Measurements from ENCODE around the gene FRYL.

FRYL gene

GRCh38 chr4:48450740-48451139 lies 329.3 kb downstream of the FRYL start:
- TF ChIP-seq POLR2AphosphoS5 (IDR thresholded peaks at IDR 0.05; ENCODE audit: low read depth), result no peak
- TF ChIP-seq GABPA (IDR thresholded peaks at IDR 0.05; ENCODE audit: low read depth), result no peak
- TF ChIP-seq, protein P1, sequence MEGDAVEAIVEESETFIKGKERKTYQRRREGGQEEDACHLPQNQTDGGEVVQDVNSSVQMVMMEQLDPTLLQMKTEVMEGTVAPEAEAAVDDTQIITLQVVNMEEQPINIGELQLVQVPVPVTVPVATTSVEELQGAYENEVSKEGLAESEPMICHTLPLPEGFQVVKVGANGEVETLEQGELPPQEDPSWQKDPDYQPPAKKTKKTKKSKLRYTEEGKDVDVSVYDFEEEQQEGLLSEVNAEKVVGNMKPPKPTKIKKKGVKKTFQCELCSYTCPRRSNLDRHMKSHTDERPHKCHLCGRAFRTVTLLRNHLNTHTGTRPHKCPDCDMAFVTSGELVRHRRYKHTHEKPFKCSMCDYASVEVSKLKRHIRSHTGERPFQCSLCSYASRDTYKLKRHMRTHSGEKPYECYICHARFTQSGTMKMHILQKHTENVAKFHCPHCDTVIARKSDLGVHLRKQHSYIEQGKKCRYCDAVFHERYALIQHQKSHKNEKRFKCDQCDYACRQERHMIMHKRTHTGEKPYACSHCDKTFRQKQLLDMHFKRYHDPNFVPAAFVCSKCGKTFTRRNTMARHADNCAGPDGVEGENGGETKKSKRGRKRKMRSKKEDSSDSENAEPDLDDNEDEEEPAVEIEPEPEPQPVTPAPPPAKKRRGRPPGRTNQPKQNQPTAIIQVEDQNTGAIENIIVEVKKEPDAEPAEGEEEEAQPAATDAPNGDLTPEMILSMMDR (IDR thresholded peaks at IDR 0.05; ENCODE audit: insufficient read depth, low read length), result no peak
- TF ChIP-seq REST (IDR thresholded peaks at IDR 0.05; ENCODE audit: insufficient replicate concordance, low read depth), result no peak
- TF ChIP-seq SPI1 (IDR thresholded peaks at IDR 0.05; ENCODE audit: borderline replicate concordance, low read depth), result no peak
- no peak for DNase-seq (ENCODE audit: low read depth in 1 of 2, low spot score in 1 of 2)
- Histone ChIP-seq H3K4me3 (replicated peaks; ENCODE audit: insufficient read depth, low read length) (no peak overlapping the region), H3K27ac (replicated peaks) (no peak overlapping the region), H3K27me3 (ENCODE audit: insufficient read depth, poor library complexity, severe bottlenecking) (no peaks in the 10 kb centered on the region)

DNA sequence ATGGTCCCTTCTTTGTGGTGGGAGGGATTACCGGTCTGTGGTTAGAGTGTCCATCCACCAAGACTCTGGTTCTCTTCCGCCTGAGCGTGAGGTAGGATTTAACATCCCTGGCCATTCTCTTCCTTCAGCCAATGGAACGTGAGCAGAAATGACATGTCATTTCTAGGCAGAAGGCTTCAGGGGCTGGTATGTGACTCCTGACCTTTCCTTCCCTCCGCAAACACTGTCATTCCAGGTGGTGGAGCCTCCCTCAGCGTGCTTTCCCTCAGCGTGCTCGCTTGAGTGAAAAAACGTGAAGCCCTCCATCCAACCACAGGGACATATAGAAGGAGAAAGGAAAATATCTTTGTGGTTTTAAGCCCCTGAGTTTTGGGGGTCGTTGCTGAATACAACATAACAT lies 330.9 kb downstream of the FRYL start:
- Histone ChIP-seq H3K27me3 (ENCODE audit: insufficient read depth, poor library complexity, severe bottlenecking) (no peaks in the 10 kb centered on the region), H3K4me3 (replicated peaks; ENCODE audit: insufficient read depth, low read length) (no peak overlapping the region), H3K27ac (replicated peaks) (no peak overlapping the region)
- no peak for DNase-seq (ENCODE audit: low read depth in 1 of 2, low spot score in 1 of 2)
- TF ChIP-seq GABPA (IDR thresholded peaks at IDR 0.05; ENCODE audit: low read depth), result no peak
- no peak for TF ChIP-seq REST (IDR thresholded peaks at IDR 0.05; ENCODE audit: insufficient replicate concordance, low read depth)
- no peak for TF ChIP-seq SPI1 (IDR thresholded peaks at IDR 0.05; ENCODE audit: borderline replicate concordance, low read depth)
- TF ChIP-seq POLR2AphosphoS5 (IDR thresholded peaks at IDR 0.05; ENCODE audit: low read depth), result no peak
- TF ChIP-seq, protein P1 (IDR thresholded peaks at IDR 0.05; ENCODE audit: insufficient read depth, low read length), result no peak
